Measurements from ENCODE around the gene OR8J1.

DNA sequence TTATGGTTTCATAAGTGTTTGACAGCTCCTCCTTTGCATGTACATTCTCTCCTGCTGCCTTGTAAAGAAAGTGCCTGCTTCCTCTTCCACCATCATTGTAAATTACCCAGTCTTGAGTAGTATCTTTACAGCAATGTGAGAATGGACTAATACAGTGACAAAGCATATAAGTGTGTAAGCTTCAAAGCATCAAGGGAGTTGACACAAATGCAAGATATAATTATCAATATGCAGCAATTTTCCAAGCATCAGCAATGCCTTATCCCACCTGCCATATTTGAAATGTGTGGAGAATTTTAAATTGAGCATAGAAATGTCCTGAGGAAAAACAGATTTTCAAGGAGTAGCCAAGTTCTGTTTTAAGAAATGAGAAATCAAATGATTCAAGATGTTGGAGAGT, 56.7 kb downstream of the OR8J1 start:
- TF ChIP-seq, protein P1, sequence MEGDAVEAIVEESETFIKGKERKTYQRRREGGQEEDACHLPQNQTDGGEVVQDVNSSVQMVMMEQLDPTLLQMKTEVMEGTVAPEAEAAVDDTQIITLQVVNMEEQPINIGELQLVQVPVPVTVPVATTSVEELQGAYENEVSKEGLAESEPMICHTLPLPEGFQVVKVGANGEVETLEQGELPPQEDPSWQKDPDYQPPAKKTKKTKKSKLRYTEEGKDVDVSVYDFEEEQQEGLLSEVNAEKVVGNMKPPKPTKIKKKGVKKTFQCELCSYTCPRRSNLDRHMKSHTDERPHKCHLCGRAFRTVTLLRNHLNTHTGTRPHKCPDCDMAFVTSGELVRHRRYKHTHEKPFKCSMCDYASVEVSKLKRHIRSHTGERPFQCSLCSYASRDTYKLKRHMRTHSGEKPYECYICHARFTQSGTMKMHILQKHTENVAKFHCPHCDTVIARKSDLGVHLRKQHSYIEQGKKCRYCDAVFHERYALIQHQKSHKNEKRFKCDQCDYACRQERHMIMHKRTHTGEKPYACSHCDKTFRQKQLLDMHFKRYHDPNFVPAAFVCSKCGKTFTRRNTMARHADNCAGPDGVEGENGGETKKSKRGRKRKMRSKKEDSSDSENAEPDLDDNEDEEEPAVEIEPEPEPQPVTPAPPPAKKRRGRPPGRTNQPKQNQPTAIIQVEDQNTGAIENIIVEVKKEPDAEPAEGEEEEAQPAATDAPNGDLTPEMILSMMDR (IDR thresholded peaks at IDR 0.05; ENCODE audit: low read depth, low read length, missing input control): no peak
- TF ChIP-seq, protein P2, sequence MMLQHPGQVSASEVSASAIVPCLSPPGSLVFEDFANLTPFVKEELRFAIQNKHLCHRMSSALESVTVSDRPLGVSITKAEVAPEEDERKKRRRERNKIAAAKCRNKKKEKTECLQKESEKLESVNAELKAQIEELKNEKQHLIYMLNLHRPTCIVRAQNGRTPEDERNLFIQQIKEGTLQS (IDR thresholded peaks at IDR 0.05): no peak
- TF ChIP-seq JUND (IDR thresholded peaks at IDR 0.05) (no peak), GABPA (IDR thresholded peaks at IDR 0.05 in 1 of 2, conservative IDR thresholded peaks at IDR 0.05 in 1 of 2) (no peak), RAD21 (IDR thresholded peaks at IDR 0.05) (no peak), FOXA1 (IDR thresholded peaks at IDR 0.05) (no peak)
